Measurements from ENCODE around the gene ARL2BP. TPM values are rescaled to one million over a fixed set of nuclear protein-coding genes. Genes with fewer than 3 reads are reported as not detected.
A peak's percentile ranks its signal among the peaks of the same experiment; 100 is the strongest.

The ARL2BP gene
- total and polyA plus RNA-seq, 10 of the 15 experiments (the other 5 are each of a cell fraction or from before 2014, with no cell fraction given): 12.5 to 56.6 (median 29.7) TPM

DNA sequence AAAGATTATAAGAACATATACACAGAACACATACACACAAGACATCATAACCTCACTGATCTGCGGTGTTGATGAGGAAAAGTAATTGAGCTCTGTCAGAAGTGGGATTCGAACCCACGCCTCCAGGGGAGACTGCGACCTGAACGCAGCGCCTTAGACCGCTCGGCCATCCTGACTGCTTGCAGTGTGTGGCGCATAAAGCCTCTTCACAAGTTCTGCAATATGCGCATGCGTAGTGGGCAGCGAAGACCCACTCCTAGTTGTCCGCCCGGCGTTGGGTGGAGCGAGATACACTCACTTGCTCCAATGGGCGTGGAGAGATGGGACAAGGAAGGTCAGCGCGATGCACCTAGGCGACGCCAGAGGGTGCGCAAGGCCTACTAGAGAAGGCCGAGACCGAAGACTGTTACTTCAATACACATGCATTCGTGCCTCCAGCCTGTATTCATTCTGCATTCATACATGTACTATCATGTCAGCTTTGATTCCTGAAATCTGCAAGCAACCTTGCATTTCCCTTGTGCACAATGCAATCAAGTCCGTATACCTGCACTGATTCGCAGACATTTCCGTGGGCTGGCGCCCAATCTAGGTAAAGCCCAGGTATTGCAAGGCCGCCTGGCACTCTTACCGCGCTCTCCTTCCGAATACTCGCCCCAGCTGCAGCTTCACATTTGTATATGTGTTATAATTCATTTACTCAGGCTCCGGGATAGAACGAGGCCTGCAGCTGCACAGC, 55.5 kb downstream of the ARL2BP start (continued):
- TF ChIP-seq, protein P1, sequence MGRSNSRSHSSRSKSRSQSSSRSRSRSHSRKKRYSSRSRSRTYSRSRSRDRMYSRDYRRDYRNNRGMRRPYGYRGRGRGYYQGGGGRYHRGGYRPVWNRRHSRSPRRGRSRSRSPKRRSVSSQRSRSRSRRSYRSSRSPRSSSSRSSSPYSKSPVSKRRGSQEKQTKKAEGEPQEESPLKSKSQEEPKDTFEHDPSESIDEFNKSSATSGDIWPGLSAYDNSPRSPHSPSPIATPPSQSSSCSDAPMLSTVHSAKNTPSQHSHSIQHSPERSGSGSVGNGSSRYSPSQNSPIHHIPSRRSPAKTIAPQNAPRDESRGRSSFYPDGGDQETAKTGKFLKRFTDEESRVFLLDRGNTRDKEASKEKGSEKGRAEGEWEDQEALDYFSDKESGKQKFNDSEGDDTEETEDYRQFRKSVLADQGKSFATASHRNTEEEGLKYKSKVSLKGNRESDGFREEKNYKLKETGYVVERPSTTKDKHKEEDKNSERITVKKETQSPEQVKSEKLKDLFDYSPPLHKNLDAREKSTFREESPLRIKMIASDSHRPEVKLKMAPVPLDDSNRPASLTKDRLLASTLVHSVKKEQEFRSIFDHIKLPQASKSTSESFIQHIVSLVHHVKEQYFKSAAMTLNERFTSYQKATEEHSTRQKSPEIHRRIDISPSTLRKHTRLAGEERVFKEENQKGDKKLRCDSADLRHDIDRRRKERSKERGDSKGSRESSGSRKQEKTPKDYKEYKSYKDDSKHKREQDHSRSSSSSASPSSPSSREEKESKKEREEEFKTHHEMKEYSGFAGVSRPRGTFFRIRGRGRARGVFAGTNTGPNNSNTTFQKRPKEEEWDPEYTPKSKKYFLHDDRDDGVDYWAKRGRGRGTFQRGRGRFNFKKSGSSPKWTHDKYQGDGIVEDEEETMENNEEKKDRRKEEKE (IDR thresholded peaks at IDR 0.05): no peak
- TF ChIP-seq, protein P2, sequence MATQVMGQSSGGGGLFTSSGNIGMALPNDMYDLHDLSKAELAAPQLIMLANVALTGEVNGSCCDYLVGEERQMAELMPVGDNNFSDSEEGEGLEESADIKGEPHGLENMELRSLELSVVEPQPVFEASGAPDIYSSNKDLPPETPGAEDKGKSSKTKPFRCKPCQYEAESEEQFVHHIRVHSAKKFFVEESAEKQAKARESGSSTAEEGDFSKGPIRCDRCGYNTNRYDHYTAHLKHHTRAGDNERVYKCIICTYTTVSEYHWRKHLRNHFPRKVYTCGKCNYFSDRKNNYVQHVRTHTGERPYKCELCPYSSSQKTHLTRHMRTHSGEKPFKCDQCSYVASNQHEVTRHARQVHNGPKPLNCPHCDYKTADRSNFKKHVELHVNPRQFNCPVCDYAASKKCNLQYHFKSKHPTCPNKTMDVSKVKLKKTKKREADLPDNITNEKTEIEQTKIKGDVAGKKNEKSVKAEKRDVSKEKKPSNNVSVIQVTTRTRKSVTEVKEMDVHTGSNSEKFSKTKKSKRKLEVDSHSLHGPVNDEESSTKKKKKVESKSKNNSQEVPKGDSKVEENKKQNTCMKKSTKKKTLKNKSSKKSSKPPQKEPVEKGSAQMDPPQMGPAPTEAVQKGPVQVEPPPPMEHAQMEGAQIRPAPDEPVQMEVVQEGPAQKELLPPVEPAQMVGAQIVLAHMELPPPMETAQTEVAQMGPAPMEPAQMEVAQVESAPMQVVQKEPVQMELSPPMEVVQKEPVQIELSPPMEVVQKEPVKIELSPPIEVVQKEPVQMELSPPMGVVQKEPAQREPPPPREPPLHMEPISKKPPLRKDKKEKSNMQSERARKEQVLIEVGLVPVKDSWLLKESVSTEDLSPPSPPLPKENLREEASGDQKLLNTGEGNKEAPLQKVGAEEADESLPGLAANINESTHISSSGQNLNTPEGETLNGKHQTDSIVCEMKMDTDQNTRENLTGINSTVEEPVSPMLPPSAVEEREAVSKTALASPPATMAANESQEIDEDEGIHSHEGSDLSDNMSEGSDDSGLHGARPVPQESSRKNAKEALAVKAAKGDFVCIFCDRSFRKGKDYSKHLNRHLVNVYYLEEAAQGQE (IDR thresholded peaks at IDR 0.05; ENCODE audit: low read depth, low read length): no peak
- TF ChIP-seq ZBED1 (IDR thresholded peaks at IDR 0.05; ENCODE audit: borderline replicate concordance) (peak; percentile 56; the same call in 1 of the 2 replicates), SMAD5 (IDR thresholded peaks at IDR 0.05; ENCODE audit: low read depth) (no peak), GATAD2B (conservative IDR thresholded peaks at IDR 0.05; ENCODE audit: low read depth) (no peak; the same call in 1 of the 2 replicates), SUPT20H (IDR thresholded peaks at IDR 0.05; ENCODE audit: borderline replicate concordance, control insufficient read depth, low read depth, low read length) (no peak), HDAC2 (IDR thresholded peaks at IDR 0.05) (no peak), CBX5 (IDR thresholded peaks at IDR 0.05; ENCODE audit: low read depth) (no peak), SREBF1 (IDR thresholded peaks at IDR 0.05; ENCODE audit: low read length) (peak; percentile 26; the same call in 1 of the 2 replicates), MTA2 (IDR thresholded peaks at IDR 0.05; ENCODE audit: low read depth) (no peak), NR2F1 (conservative IDR thresholded peaks at IDR 0.05) (peak; percentile 83)
- TF ChIP-seq, protein P3, sequence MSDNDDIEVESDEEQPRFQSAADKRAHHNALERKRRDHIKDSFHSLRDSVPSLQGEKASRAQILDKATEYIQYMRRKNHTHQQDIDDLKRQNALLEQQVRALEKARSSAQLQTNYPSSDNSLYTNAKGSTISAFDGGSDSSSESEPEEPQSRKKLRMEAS (IDR thresholded peaks at IDR 0.05; ENCODE audit: low read depth, low read length): peak; percentile 85
- TF ChIP-seq, protein P4, sequence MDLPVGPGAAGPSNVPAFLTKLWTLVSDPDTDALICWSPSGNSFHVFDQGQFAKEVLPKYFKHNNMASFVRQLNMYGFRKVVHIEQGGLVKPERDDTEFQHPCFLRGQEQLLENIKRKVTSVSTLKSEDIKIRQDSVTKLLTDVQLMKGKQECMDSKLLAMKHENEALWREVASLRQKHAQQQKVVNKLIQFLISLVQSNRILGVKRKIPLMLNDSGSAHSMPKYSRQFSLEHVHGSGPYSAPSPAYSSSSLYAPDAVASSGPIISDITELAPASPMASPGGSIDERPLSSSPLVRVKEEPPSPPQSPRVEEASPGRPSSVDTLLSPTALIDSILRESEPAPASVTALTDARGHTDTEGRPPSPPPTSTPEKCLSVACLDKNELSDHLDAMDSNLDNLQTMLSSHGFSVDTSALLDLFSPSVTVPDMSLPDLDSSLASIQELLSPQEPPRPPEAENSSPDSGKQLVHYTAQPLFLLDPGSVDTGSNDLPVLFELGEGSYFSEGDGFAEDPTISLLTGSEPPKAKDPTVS (IDR thresholded peaks at IDR 0.05; ENCODE audit: low read depth, low read length): no peak
- TF ChIP-seq, protein P5, sequence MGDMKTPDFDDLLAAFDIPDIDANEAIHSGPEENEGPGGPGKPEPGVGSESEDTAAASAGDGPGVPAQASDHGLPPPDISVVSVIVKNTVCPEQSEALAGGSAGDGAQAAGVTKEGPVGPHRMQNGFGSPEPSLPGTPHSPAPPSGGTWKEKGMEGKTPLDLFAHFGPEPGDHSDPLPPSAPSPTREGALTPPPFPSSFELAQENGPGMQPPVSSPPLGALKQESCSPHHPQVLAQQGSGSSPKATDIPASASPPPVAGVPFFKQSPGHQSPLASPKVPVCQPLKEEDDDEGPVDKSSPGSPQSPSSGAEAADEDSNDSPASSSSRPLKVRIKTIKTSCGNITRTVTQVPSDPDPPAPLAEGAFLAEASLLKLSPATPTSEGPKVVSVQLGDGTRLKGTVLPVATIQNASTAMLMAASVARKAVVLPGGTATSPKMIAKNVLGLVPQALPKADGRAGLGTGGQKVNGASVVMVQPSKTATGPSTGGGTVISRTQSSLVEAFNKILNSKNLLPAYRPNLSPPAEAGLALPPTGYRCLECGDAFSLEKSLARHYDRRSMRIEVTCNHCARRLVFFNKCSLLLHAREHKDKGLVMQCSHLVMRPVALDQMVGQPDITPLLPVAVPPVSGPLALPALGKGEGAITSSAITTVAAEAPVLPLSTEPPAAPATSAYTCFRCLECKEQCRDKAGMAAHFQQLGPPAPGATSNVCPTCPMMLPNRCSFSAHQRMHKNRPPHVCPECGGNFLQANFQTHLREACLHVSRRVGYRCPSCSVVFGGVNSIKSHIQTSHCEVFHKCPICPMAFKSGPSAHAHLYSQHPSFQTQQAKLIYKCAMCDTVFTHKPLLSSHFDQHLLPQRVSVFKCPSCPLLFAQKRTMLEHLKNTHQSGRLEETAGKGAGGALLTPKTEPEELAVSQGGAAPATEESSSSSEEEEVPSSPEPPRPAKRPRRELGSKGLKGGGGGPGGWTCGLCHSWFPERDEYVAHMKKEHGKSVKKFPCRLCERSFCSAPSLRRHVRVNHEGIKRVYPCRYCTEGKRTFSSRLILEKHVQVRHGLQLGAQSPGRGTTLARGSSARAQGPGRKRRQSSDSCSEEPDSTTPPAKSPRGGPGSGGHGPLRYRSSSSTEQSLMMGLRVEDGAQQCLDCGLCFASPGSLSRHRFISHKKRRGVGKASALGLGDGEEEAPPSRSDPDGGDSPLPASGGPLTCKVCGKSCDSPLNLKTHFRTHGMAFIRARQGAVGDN (IDR thresholded peaks at IDR 0.05): no peak; the same call in 1 of the 2 replicates
